Head of caudate nucleus (tissue), 42 donors: ENCODE data around the gene AFP.
"Not testable (repeated sequence)": the region's sequence is repeated elsewhere in the genome, so short reads cannot be mapped to it uniquely, and the experiment has no call there.

Experiments
- DNase-seq, 42 donors: peaks; one replicate each; pipeline versions ENCODE4 v3.0.0 to v3.0.0-alpha.2; 2020 to 2021; ENCODE audit warnings: mixed read lengths in 7 of 42
- intact Hi-C: fragments of 100-400 bp; cut with DNase I; formaldehyde crosslinking; loops from one replicate; pipeline ENCODE4 v1.15.0; 2022

The AFP gene

DNA sequence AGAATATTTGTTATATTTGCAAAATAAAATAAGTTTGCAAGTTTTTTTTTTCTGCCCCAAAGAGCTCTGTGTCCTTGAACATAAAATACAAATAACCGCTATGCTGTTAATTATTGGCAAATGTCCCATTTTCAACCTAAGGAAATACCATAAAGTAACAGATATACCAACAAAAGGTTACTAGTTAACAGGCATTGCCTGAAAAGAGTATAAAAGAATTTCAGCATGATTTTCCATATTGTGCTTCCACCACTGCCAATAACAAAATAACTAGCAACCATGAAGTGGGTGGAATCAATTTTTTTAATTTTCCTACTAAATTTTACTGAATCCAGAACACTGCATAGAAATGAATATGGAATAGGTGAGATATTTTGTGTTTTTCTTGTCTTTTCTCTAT is at the start of gene AFP:
AFP (plus strand) TSS at position 238 of the 400 bp plus-strand sequence; CDS start at position 280, 42 bp downstream.
- no peak for DNase-seq
- intact Hi-C loops = loop anchor here (10.0 kb wide), 1 partner anchor 91 kb away; no protein-coding TSS in a partner anchor

GRCh38 chr4:73387552-73387951 is 48.5 kb upstream of the AFP start:
- intact Hi-C loops = no loop called here
- no peak for DNase-seq

DNA sequence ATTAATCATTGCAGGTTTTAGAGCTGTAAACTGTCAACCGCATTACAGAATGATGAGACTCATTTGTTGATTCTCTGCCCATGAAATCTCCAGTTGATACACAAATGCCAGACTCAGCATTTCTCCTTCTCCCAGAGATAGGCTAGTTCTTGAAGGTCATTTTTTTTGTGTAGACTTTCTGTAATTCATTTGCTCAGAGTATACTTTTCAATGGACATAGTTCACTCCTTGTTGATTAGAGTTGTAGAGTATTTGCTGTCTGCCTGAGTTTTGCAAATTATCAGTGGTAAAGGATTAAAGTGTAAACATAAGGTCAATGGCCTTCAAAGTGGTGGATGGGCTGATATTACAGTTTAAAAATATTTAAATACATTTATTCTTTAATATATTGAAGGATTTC is 47.1 kb upstream of the AFP start:
- DNase-seq = no peak
- intact Hi-C loops = no loop called here

DNA sequence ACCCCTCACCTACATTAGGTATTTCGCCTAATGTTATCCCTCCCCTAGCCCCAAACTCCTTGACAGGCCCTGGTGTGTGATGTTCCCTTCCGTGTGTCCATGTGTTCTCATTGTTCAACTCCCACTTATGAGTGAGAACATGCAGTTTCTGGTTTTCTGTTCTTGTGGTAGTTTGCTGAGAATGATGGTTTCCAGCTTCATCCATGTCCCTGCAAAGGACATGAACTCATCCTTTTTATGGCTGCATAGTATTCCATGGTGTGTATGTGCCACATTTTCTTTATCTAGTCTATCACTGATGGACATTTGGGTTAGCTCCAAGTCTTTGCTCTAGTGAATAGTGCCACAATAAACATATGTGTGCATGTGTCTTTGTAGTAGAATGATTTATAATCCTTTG is 46.4 kb upstream of the AFP start:
- DNase-seq, intact Hi-C loops: not testable (repeated sequence)

GRCh38 chr4:73391774-73392173 is 44.2 kb upstream of the AFP start:
- no peak for DNase-seq
- intact Hi-C loops = no loop called here

- intact Hi-C loops = no loop called here
- DNase-seq = no peak
These were observed 43.1 kb upstream of the AFP start for GRCh38 chr4:73392936-73393335.

GRCh38 chr4:73396304-73396703 is 39.7 kb upstream of the AFP start:
- no peak for DNase-seq
- intact Hi-C loops = no loop called here

DNA sequence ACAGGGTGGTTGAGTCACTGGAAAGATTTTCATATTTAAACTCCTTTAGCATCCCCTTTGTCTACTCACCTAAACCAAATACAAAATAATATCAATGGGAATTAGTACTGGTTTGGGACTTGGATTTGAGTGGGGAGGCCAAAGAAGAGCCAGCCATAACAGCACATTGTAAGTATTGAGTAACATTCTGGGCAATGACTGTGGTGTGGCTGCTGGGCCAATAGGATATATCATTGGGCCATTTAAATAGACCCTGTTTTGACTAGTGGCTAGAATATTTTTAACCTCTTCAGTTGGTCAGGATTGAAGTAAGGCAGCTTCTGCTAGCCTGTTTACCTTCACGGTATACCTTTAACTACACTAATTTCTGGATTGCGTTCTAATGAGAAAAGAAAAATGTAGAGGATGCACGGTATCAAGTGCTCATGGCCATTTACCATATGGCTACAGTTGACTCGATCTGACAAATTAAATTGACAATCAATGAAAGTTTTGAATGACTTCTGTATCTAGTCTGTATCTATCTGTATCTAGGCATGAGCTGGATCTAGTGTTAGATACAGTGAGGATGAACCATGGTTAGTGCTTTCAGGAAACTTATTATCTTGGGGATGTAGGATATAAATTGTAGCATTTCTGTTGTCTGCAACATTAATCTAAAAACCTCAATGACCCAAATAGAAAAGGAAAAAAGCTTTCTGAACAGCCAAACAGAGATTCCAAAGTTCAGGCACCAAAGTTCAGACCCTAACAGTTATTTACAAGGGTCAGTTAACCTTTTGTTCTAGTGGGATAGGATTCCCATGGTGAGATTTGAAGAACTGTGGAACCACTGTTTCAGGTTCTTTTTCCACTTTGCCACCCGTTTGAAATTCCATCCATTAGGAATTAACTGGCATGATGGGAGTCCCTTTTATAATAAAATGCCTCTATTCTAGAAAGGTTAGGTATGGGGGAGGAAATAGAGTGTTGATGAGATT is 38.7 kb upstream of the AFP start:
- no peak for DNase-seq
- intact Hi-C loops = no loop called here

DNA sequence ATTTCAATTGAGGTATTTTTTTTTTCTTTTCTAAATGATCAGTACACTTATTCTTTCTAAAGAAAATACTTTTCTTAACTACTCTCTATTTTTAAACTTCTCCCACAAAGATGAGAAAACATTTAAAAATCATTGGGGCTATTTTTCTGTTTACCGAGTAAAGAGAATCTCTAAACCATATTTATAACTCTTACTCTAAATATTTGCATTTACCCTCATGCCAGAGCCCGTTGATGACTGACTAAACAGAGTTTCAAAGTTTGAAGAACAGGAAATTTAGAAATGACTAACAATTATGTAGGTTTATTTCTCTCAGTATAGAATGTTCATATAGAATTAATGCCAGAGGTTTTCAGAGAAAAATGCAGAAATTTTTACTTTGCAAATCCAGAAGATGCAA is 34.6 kb upstream of the AFP start:
- DNase-seq = no peak
- intact Hi-C loops = no loop called here

- no peak for DNase-seq
- intact Hi-C loops = no loop called here
These were observed 32.0 kb upstream of the AFP start, which contains the start of gene ALB for GRCh38 chr4:73404042-73404441. ALB (plus strand) TSS chr4:73404287; CDS start chr4:73404328, 41 bp downstream.

DNA sequence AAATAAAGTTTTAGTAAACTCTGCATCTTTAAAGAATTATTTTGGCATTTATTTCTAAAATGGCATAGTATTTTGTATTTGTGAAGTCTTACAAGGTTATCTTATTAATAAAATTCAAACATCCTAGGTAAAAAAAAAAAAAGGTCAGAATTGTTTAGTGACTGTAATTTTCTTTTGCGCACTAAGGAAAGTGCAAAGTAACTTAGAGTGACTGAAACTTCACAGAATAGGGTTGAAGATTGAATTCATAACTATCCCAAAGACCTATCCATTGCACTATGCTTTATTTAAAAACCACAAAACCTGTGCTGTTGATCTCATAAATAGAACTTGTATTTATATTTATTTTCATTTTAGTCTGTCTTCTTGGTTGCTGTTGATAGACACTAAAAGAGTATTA is 31.6 kb upstream of the AFP start:
- intact Hi-C loops = no loop called here
- no peak for DNase-seq

- no peak for DNase-seq
- intact Hi-C loops = no loop called here
These were observed 30.9 kb upstream of the AFP start for GRCh38 chr4:73405138-73405537.

- DNase-seq = no peak
- intact Hi-C loops = no loop called here
These were observed 29.5 kb upstream of the AFP start for GRCh38 chr4:73406548-73406875.

DNA sequence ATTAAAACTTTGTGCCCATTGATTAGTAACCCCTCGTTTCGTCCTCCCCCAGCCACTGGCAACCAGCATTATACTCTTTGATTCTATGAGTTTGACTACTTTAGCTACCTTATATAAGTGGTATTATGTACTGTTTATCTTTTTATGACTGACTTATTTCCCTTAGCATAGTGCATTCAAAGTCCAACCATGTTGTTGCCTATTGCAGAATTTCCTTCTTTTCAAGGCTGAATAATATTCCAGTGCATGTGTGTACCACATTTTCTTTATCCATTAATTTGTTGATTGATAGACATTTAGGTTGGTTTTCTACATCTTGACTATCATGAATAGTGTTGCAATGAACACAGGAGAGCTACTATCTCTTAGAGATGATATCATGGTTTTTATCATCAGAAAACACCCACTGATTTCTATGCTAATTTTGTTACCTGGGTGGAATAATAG is 28.8 kb upstream of the AFP start:
- intact Hi-C loops = no loop called here
- no peak for DNase-seq

DNA sequence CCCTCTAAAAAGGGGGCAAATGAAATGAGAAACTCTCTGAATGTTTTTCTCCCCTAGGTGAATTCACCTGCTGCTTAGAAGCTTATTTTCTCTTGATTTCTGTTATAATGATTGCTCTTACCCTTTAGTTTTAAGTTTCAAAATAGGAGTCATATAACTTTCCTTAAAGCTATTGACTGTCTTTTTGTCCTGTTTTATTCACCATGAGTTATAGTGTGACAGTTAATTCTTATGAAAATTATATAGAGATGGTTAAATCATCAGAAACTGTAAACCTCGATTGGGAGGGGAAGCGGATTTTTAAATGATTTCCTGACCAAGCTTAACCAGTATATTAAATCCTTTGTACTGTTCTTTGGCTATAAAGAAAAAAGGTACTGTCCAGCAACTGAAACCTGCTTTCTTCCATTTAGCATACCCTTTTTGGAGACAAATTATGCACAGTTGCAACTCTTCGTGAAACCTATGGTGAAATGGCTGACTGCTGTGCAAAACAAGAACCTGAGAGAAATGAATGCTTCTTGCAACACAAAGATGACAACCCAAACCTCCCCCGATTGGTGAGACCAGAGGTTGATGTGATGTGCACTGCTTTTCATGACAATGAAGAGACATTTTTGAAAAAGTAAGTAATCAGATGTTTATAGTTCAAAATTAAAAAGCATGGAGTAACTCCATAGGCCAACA is 27.7 kb upstream of the AFP start:
- no peak for DNase-seq
- intact Hi-C loops = no loop called here

GRCh38 chr4:73409012-73409862 is 26.8 kb upstream of the AFP start:
- intact Hi-C loops = no loop called here
- DNase-seq = no peak

- DNase-seq = no peak
- intact Hi-C loops = no loop called here
These were observed 26.0 kb upstream of the AFP start for GRCh38 chr4:73409978-73410548.

DNA sequence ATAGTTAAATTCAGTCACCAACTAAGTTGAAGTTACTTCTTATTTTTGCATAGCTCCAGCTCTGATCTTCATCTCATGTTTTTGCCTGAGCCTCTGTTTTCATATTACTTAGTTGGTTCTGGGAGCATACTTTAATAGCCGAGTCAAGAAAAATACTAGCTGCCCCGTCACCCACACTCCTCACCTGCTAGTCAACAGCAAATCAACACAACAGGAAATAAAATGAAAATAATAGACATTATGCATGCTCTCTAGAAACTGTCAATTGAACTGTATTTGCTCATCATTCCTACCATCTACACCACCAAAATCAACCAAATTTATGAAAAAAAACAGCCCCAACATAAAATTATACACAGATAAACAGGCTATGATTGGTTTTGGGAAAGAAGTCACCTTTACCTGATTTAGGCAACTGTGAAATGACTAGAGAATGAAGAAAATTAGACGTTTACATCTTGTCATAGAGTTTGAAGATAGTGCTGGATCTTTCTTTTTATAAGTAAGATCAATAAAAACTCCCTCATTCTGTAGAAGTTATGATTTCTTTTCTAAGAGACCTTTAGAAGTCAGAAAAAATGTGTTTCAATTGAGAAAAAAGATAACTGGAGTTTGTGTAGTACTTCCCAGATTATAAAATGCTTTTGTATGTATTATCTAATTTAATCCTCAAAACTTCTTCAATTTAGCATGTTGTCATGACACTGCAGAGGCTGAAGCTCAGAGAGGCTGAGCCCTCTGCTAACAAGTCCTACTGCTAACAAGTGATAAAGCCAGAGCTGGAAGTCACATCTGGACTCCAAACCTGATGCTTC is 24.9 kb upstream of the AFP start:
- DNase-seq = no peak
- intact Hi-C loops = no loop called here
